Measurements from ENCODE around the gene ETV3. TPM values are rescaled to one million over a fixed set of nuclear protein-coding genes. Genes with fewer than 3 reads are reported as not detected.
"Not testable (repeated sequence)": the region's sequence is repeated elsewhere in the genome, so short reads cannot be mapped to it uniquely, and the experiment has no call there.

ETV3 gene
- total and polyA plus RNA-seq, 5 donors from 2014 or later: 6.2 to 89.5 (median 9.0) TPM

- no peaks in the 10 kb centered on the region for H3K9me3 ChIP-seq (ENCODE audit: control insufficient read depth in 2 of 2, low read length in 2 of 2)
Measured at GRCh38 chr1:157103268-157103667, 34.9 kb downstream of the ETV3 start.

GRCh38 chr1:157101149-157101548, 37.0 kb downstream of the ETV3 start:
- Histone ChIP-seq H3K4me1 (ENCODE audit: control insufficient read depth, insufficient read depth, low read length, poor library complexity, severe bottlenecking) (no peaks in the 10 kb centered on the region), H3K9me3 (ENCODE audit: control insufficient read depth in 2 of 2, low read length in 2 of 2) (no peaks in the 10 kb centered on the region), H3K4me3 (ENCODE audit: low read depth, low read length) (no peak overlapping the region), H3K27me3 (ENCODE audit: control insufficient read depth, insufficient read depth, low read length) (no peaks in the 10 kb centered on the region), H3K36me3 (ENCODE audit: control insufficient read depth, insufficient read depth, low read length) (no peaks in the 10 kb centered on the region), H3K27ac (ENCODE audit: insufficient read depth, low read length, poor library complexity, severe bottlenecking) (no peak overlapping the region)
- no peak for ATAC-seq (ENCODE audit: low read depth in 2 of 2)
- no peak overlapping the region for H3K27ac Mint-ChIP-seq
- no peaks in the 10 kb centered on the region for H3K36me3 Mint-ChIP-seq
- H3K9me3 Mint-ChIP-seq: no peaks in the 10 kb centered on the region
- H3K4me3 Mint-ChIP-seq: no peak overlapping the region
- no peak for DNase-seq
- H3K27me3 Mint-ChIP-seq: peaks cover 7% of the 10 kb centered on the region
- H3K4me1 Mint-ChIP-seq: no peaks in the 10 kb centered on the region

More at GRCh38 chr1:157103268-157103667, 34.9 kb downstream of the ETV3 start:
- Histone ChIP-seq H3K36me3 (ENCODE audit: control insufficient read depth, insufficient read depth, low read length) (no peaks in the 10 kb centered on the region), H3K27ac (ENCODE audit: insufficient read depth, low read length, poor library complexity, severe bottlenecking) (no peak overlapping the region), H3K27me3 (ENCODE audit: control insufficient read depth, insufficient read depth, low read length) (no peaks in the 10 kb centered on the region), H3K4me3 (ENCODE audit: low read depth, low read length) (no peak overlapping the region), H3K4me1 (ENCODE audit: control insufficient read depth, insufficient read depth, low read length, poor library complexity, severe bottlenecking) (no peaks in the 10 kb centered on the region)
- ATAC-seq (ENCODE audit: low read depth in 2 of 2): no peak
- H3K4me3 Mint-ChIP-seq: no peak overlapping the region
- H3K36me3 Mint-ChIP-seq: no peaks in the 10 kb centered on the region
- no peaks in the 10 kb centered on the region for H3K4me1 Mint-ChIP-seq
- no peaks in the 10 kb centered on the region for H3K9me3 Mint-ChIP-seq
- no peak overlapping the region for H3K27ac Mint-ChIP-seq
- DNase-seq: no peak
- H3K27me3 Mint-ChIP-seq: peaks cover 24% of the 10 kb centered on the region

GRCh38 chr1:157099633-157100009, 38.6 kb downstream of the ETV3 start, which contains the start of gene ETV3L:
Gene ETV3L (minus strand): TSS chr1:157099808. CDS start chr1:157099523, 285 bp downstream.
- no peaks in the 10 kb centered on the region for H3K4me1 ChIP-seq (ENCODE audit: control insufficient read depth, insufficient read depth, low read length, poor library complexity, severe bottlenecking)
- no peaks in the 10 kb centered on the region for H3K36me3 ChIP-seq (ENCODE audit: control insufficient read depth, insufficient read depth, low read length)
- no peaks in the 10 kb centered on the region for H3K9me3 ChIP-seq (ENCODE audit: control insufficient read depth in 2 of 2, low read length in 2 of 2)
- H3K27ac ChIP-seq (ENCODE audit: insufficient read depth, low read length, poor library complexity, severe bottlenecking): no peak within 1 kb of the TSS
- no peaks in the 10 kb centered on the region for H3K36me3 Mint-ChIP-seq
- DNase-seq (no peak), ATAC-seq (ENCODE audit: low read depth in 2 of 2) (no peak)
- H3K27ac Mint-ChIP-seq: no peak within 1 kb of the TSS
- H3K27me3 Mint-ChIP-seq: peaks cover 5% of the 10 kb centered on the region
- H3K4me3 ChIP-seq (ENCODE audit: low read depth, low read length): no peak within 1 kb of the TSS
- H3K27me3 ChIP-seq (ENCODE audit: control insufficient read depth, insufficient read depth, low read length): no peaks in the 10 kb centered on the region
- no peaks in the 10 kb centered on the region for H3K9me3 Mint-ChIP-seq
- no peaks in the 10 kb centered on the region for H3K4me1 Mint-ChIP-seq
- H3K4me3 Mint-ChIP-seq: no peak within 1 kb of the TSS

GRCh38 chr1:157098987-157099632, 39.1 kb downstream of the ETV3 start:
- not testable (repeated sequence) for DNase-seq; H3K9me3 ChIP-seq (ENCODE audit: control insufficient read depth in 2 of 2, low read length in 2 of 2); H3K4me3 Mint-ChIP-seq; H3K27ac Mint-ChIP-seq; H3K27me3 Mint-ChIP-seq; H3K4me3 ChIP-seq (ENCODE audit: low read depth, low read length); H3K4me1 ChIP-seq (ENCODE audit: control insufficient read depth, insufficient read depth, low read length, poor library complexity, severe bottlenecking); H3K27ac ChIP-seq (ENCODE audit: insufficient read depth, low read length, poor library complexity, severe bottlenecking); H3K36me3 ChIP-seq (ENCODE audit: control insufficient read depth, insufficient read depth, low read length); H3K27me3 ChIP-seq (ENCODE audit: control insufficient read depth, insufficient read depth, low read length); ATAC-seq (ENCODE audit: low read depth in 2 of 2); H3K9me3 Mint-ChIP-seq; H3K4me1 Mint-ChIP-seq; H3K36me3 Mint-ChIP-seq

- no peaks in the 10 kb centered on the region for H3K36me3 Mint-ChIP-seq
- DNase-seq (no peak), ATAC-seq (ENCODE audit: low read depth in 2 of 2) (no peak)
- no peaks in the 10 kb centered on the region for H3K9me3 Mint-ChIP-seq
- H3K4me1 Mint-ChIP-seq: no peaks in the 10 kb centered on the region
- no peak overlapping the region for H3K27ac Mint-ChIP-seq
- no peak overlapping the region for H3K4me3 ChIP-seq (ENCODE audit: low read depth, low read length)
- H3K9me3 ChIP-seq (ENCODE audit: control insufficient read depth in 2 of 2, low read length in 2 of 2): no peaks in the 10 kb centered on the region
- no peaks in the 10 kb centered on the region for H3K4me1 ChIP-seq (ENCODE audit: control insufficient read depth, insufficient read depth, low read length, poor library complexity, severe bottlenecking)
- no peaks in the 10 kb centered on the region for H3K27me3 ChIP-seq (ENCODE audit: control insufficient read depth, insufficient read depth, low read length)
- no peaks in the 10 kb centered on the region for H3K36me3 ChIP-seq (ENCODE audit: control insufficient read depth, insufficient read depth, low read length)
- no peak overlapping the region for H3K4me3 Mint-ChIP-seq
- peaks cover 5% of the 10 kb centered on the region for H3K27me3 Mint-ChIP-seq
- H3K27ac ChIP-seq (ENCODE audit: insufficient read depth, low read length, poor library complexity, severe bottlenecking): no peak overlapping the region
Measured at GRCh38 chr1:157098519-157098918, 39.7 kb downstream of the ETV3 start.

- Mint-ChIP-seq H3K4me3 (no peak overlapping the region), H3K36me3 (no peaks in the 10 kb centered on the region), H3K4me1 (no peaks in the 10 kb centered on the region), H3K27ac (no peak overlapping the region), H3K27me3 (peaks cover 4% of the 10 kb centered on the region), H3K9me3 (no peaks in the 10 kb centered on the region)
- no peaks in the 10 kb centered on the region for H3K36me3 ChIP-seq (ENCODE audit: control insufficient read depth, insufficient read depth, low read length)
- no peaks in the 10 kb centered on the region for H3K27me3 ChIP-seq (ENCODE audit: control insufficient read depth, insufficient read depth, low read length)
- no peak for DNase-seq
- H3K4me3 ChIP-seq (ENCODE audit: low read depth, low read length): no peak overlapping the region
- no peaks in the 10 kb centered on the region for H3K4me1 ChIP-seq (ENCODE audit: control insufficient read depth, insufficient read depth, low read length, poor library complexity, severe bottlenecking)
- H3K27ac ChIP-seq (ENCODE audit: insufficient read depth, low read length, poor library complexity, severe bottlenecking): no peak overlapping the region
- H3K9me3 ChIP-seq (ENCODE audit: control insufficient read depth in 2 of 2, low read length in 2 of 2): no peaks in the 10 kb centered on the region
- no peak for ATAC-seq (ENCODE audit: low read depth in 2 of 2)
Measured at GRCh38 chr1:157097692-157098091, 40.5 kb downstream of the ETV3 start.

- Mint-ChIP-seq H3K27ac (no peak overlapping the region), H3K36me3 (no peaks in the 10 kb centered on the region), H3K4me1 (no peaks in the 10 kb centered on the region), H3K27me3 (no peaks in the 10 kb centered on the region), H3K4me3 (no peak overlapping the region), H3K9me3 (no peaks in the 10 kb centered on the region)
- Histone ChIP-seq H3K9me3 (ENCODE audit: control insufficient read depth in 2 of 2, low read length in 2 of 2) (no peaks in the 10 kb centered on the region), H3K27ac (ENCODE audit: insufficient read depth, low read length, poor library complexity, severe bottlenecking) (no peak overlapping the region), H3K27me3 (ENCODE audit: control insufficient read depth, insufficient read depth, low read length) (no peaks in the 10 kb centered on the region), H3K4me3 (ENCODE audit: low read depth, low read length) (no peak overlapping the region), H3K36me3 (ENCODE audit: control insufficient read depth, insufficient read depth, low read length) (no peaks in the 10 kb centered on the region), H3K4me1 (ENCODE audit: control insufficient read depth, insufficient read depth, low read length, poor library complexity, severe bottlenecking) (no peaks in the 10 kb centered on the region)
- ATAC-seq (ENCODE audit: low read depth in 2 of 2) (no peak), DNase-seq (no peak)
Measured at GRCh38 chr1:157096881-157097280, 41.3 kb downstream of the ETV3 start.

GRCh38 chr1:157095551-157095950, 42.6 kb downstream of the ETV3 start:
- Mint-ChIP-seq H3K9me3 (no peaks in the 10 kb centered on the region), H3K36me3 (no peaks in the 10 kb centered on the region), H3K4me3 (no peak overlapping the region), H3K4me1 (no peaks in the 10 kb centered on the region), H3K27me3 (no peaks in the 10 kb centered on the region), H3K27ac (no peak overlapping the region)
- H3K9me3 ChIP-seq (ENCODE audit: control insufficient read depth in 2 of 2, low read length in 2 of 2): no peaks in the 10 kb centered on the region
- no peak overlapping the region for H3K27ac ChIP-seq (ENCODE audit: insufficient read depth, low read length, poor library complexity, severe bottlenecking)
- H3K4me3 ChIP-seq (ENCODE audit: low read depth, low read length): no peak overlapping the region
- H3K4me1 ChIP-seq (ENCODE audit: control insufficient read depth, insufficient read depth, low read length, poor library complexity, severe bottlenecking): no peaks in the 10 kb centered on the region
- H3K27me3 ChIP-seq (ENCODE audit: control insufficient read depth, insufficient read depth, low read length): no peaks in the 10 kb centered on the region
- DNase-seq (no peak), ATAC-seq (ENCODE audit: low read depth in 2 of 2) (no peak)
- no peaks in the 10 kb centered on the region for H3K36me3 ChIP-seq (ENCODE audit: control insufficient read depth, insufficient read depth, low read length)
